ENCODE results near the gene ZNF74. TPM values are rescaled to one million over a fixed set of nuclear protein-coding genes. Genes with fewer than 3 reads are reported as not detected.
"Not testable (repeated sequence)": the region's sequence is repeated elsewhere in the genome, so short reads cannot be mapped to it uniquely, and the experiment has no call there.

ZNF74 gene
- total and polyA plus RNA-seq, 5 experiments from 2014 or later = 6.7 to 14.5 (median 10.7) TPM

GRCh38 chr22:20383538-20383937 lies 10.4 kb upstream of the ZNF74 start:
- no peak overlapping the region for H3K4me3 Mint-ChIP-seq
- no peaks in the 10 kb centered on the region for H3K4me1 Mint-ChIP-seq
- DNase-seq (no peak), ATAC-seq (no peak)
- POLR2A ChIA-PET = interaction anchor here (1.1 kb wide), 1 partner anchor 10 kb away, joined by 4 read pairs; the partner anchor contains the start of gene ZNF74
- no peaks in the 10 kb centered on the region for H3K9me3 Mint-ChIP-seq
- peaks cover 0 to 4% (median 3%) of the 10 kb centered on the region in 5 donors for H3K27me3 Mint-ChIP-seq
- no peaks in the 10 kb centered on the region for H3K36me3 Mint-ChIP-seq
- H3K27ac Mint-ChIP-seq = no peak overlapping the region

DNA sequence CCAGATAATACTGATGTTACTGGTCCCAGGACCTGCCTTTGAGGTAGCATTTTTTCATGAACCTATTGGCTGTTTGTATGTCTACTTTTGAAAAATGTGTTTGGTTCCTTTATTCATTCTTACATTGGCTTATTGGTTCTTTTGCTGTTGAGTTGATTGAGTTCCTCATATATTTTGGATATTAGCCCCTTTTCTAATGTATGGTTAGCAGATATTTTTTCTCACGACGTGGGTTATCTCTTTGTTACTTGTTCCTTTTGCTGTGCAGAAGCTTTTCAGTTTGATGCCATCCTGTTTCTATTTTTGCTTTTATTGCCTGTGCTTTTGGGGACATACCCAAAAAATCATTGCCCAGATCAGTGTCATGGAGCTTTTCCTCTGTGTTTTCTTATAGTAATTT lies 9.8 kb upstream of the ZNF74 start:
- no peaks in the 10 kb centered on the region for H3K4me1 Mint-ChIP-seq
- H3K4me3 Mint-ChIP-seq = no peak overlapping the region
- DNase-seq (no peak), ATAC-seq (no peak)
- H3K36me3 Mint-ChIP-seq = peaks cover 0 to 3% (median 0%) of the 10 kb centered on the region in 3 donors
- POLR2A ChIA-PET = interaction anchor here (1.1 kb wide), 1 partner anchor 9 kb away, joined by 4 read pairs; the partner anchor contains the start of gene ZNF74
- no peak overlapping the region for H3K27ac Mint-ChIP-seq
- H3K9me3 Mint-ChIP-seq = peaks cover 0 to 4% (median 0%) of the 10 kb centered on the region in 9 donors
- peaks cover 0 to 4% (median 3%) of the 10 kb centered on the region in 5 donors for H3K27me3 Mint-ChIP-seq

- DNase-seq (no peak), ATAC-seq (no peak)
- POLR2A ChIA-PET = no interaction called here
- Mint-ChIP-seq H3K36me3 (peaks cover 0 to 3% (median 0%) of the 10 kb centered on the region in 3 donors), H3K27me3 (peaks cover 0 to 4% (median 3%) of the 10 kb centered on the region in 5 donors), H3K27ac (no peak overlapping the region), H3K4me1 (no peaks in the 10 kb centered on the region), H3K4me3 (no peak overlapping the region), H3K9me3 (peaks cover 0 to 4% (median 0%) of the 10 kb centered on the region in 9 donors)
Measured at GRCh38 chr22:20384865-20385264, 9.1 kb upstream of the ZNF74 start.

DNA sequence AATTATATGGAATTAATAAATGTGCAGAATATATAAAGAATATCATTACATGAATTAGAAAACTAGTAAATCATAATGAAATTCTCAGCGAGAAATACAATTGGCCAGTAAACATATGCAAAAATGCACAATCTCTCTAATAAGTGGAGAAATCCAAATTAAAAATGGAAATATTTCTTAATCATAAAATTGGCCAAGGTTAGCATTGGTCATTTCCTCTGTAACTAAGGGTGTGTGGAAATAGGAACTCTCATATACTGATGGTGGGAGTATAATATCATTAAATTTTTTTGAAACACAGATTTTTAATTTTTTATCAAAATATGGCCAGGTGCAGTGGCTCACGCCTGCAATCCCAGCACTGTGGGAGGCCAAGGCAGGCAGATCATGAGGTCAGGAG lies 7.6 kb upstream of the ZNF74 start:
- Mint-ChIP-seq H3K27ac (no peak overlapping the region), H3K27me3 (peaks cover 0 to 4% (median 3%) of the 10 kb centered on the region in 5 donors), H3K9me3 (peaks cover 0 to 4% (median 0%) of the 10 kb centered on the region in 9 donors), H3K36me3 (peaks cover 0 to 3% (median 0%) of the 10 kb centered on the region in 3 donors), H3K4me3 (no peak overlapping the region), H3K4me1 (no peaks in the 10 kb centered on the region)
- DNase-seq (no peak), ATAC-seq (no peak)
- POLR2A ChIA-PET = no interaction called here

GRCh38 chr22:20386972-20387371 lies 7.0 kb upstream of the ZNF74 start:
- Mint-ChIP-seq H3K4me1 (no peaks in the 10 kb centered on the region), H3K27me3 (peaks cover 0 to 4% (median 3%) of the 10 kb centered on the region in 5 donors), H3K9me3 (peaks cover 0 to 4% (median 0%) of the 10 kb centered on the region in 9 donors), H3K4me3 (no peak overlapping the region), H3K27ac (no peak overlapping the region), H3K36me3 (peaks cover 0 to 3% (median 0%) of the 10 kb centered on the region in 3 donors)
- DNase-seq = no peak
- no peak for ATAC-seq
- POLR2A ChIA-PET = no interaction called here

DNA sequence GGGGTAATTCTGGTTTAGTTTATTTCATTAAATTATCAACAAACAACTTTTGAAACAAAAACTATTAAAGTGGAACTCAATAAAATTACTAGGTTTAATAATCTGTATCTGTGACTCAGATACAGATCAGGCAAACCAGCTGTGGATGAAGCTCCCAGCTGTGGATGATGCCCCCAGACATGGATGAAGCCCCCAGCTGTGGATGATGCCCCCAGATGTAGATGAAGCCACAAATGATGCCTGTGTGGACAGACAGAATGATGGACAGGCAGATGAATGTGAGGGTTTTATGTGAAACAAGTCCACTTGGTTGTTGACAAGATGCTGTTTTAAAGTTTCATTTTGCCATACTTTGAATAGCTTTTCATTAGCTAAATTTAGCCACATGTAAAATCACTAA lies 5.8 kb upstream of the ZNF74 start:
- Mint-ChIP-seq H3K27me3 (peaks cover 0 to 4% (median 3%) of the 10 kb centered on the region in 5 donors), H3K36me3 (peaks cover 0 to 3% (median 0%) of the 10 kb centered on the region in 3 donors), H3K4me3 (no peak overlapping the region), H3K4me1 (peaks cover 0 to under 1% (median under 1%) of the 10 kb centered on the region in 4 donors), H3K27ac (no peak overlapping the region), H3K9me3 (peaks cover 0 to 4% (median 0%) of the 10 kb centered on the region in 9 donors)
- ATAC-seq (no peak), DNase-seq (no peak)
- POLR2A ChIA-PET = interaction anchor here (1.0 kb wide), 1 partner anchor 315 kb away, joined by 3 read pairs; no protein-coding TSS in a partner anchor

DNA sequence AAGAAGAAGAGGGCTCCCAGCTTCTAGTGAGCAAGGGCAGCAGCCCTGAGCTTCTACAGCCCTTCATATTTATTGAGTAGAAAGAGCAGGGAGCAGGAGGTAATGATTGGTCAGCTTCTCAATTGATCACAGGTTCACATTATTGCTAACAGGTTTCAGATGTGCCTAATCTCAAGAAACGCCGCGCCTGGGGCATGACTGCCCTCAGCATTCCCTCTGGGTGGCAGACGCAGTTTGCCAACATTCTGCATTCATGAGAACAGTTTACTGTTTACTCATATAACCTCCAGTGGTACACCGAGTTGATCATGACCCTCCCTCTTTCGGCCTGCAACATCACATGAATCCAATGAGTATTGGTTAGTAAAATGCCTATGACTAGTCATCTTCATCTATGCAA lies 4.7 kb upstream of the ZNF74 start:
- Mint-ChIP-seq H3K9me3 (peaks cover 0 to 4% (median 0%) of the 10 kb centered on the region in 9 donors), H3K27me3 (peaks cover 0 to 3% (median under 1%) of the 10 kb centered on the region in 5 donors), H3K27ac (no peak overlapping the region), H3K4me1 (peaks cover 2 to 11% (median 7%) of the 10 kb centered on the region in 4 donors), H3K4me3 (no peak overlapping the region), H3K36me3 (peaks cover 0 to 3% (median 0%) of the 10 kb centered on the region in 3 donors)
- no peak for DNase-seq
- POLR2A ChIA-PET = interaction anchor here (1.0 kb wide), 1 partner anchor 69 kb away, joined by 3 read pairs; the partner anchor contains the start of gene DGCR6L
- no peak for ATAC-seq

- no peak for DNase-seq
- peaks cover 0 to 4% (median 0%) of the 10 kb centered on the region in 9 donors for H3K9me3 Mint-ChIP-seq
- peak overlapping the region in 3 of 10 donors; percentile 15 to 49 (median 32) for H3K27ac Mint-ChIP-seq
- H3K4me1 Mint-ChIP-seq = peaks cover 8 to 22% (median 16%) of the 10 kb centered on the region in 4 donors
- H3K4me3 Mint-ChIP-seq = no peak overlapping the region
- POLR2A ChIA-PET = no interaction called here
- peaks cover 0 to 3% (median 2%) of the 10 kb centered on the region in 3 donors for H3K36me3 Mint-ChIP-seq
- ATAC-seq = no peak
- peaks cover 0 to 3% (median 0%) of the 10 kb centered on the region in 5 donors for H3K27me3 Mint-ChIP-seq
Measured at GRCh38 chr22:20390394-20390907, 3.5 kb upstream of the ZNF74 start.

DNA sequence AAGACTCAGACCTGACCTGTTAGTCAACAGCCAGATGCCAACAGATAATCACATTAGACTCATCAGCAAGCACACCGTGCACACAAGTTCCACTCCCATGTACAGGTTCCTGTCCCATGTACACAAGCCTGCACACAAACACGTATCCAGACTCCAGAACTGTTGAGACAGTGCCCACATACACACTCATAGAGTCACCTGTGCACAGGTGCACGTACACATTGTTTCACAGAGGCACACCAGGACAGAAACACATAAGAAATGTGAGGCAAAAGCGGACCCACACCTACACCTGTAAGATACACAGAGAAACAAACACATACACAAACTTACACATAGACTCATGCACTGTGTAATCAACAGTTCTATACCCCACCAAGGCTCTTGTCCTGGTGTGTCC lies 2.7 kb upstream of the ZNF74 start:
- POLR2A ChIA-PET = no interaction called here
- ATAC-seq (no peak), DNase-seq (no peak)
- Mint-ChIP-seq H3K36me3 (peaks cover 0 to 3% (median 2%) of the 10 kb centered on the region in 3 donors), H3K27ac (peak overlapping the region in 1 of 10 donors; percentile 80), H3K4me1 (peaks cover 15 to 30% (median 24%) of the 10 kb centered on the region in 4 donors), H3K27me3 (no peaks in the 10 kb centered on the region), H3K4me3 (peak overlapping the region in 2 of 10 donors; percentile 24 to 59), H3K9me3 (peaks cover 0 to 4% (median 0%) of the 10 kb centered on the region in 9 donors)

DNA sequence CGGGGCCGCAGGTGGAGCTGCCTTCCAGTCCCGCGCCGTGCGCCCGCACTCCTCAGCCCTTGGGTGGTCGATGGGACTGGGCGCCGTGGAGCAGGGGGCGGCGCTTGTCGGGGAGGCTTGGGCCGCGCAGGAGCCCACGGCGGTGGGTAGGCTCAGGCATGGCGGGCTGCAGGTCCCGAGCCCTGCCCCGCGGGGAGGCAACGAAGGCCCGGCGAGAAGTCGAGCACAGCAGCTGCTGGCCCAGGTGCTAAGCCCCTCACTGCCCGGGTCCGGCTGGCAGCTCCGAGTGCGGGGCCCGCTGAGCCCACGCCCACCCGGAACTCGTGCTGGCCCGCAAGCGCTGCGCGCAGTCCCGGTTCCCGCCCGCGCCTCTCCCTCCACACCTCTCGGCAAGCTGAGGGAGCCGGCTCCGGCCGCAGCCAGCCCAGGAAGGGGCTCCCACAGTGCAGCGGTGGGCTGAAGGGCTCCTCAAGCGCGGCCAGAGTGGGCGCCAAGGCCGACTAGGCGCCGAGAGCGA lies 1.5 kb upstream of the ZNF74 start:
- POLR2A ChIA-PET = interaction anchor here (3.0 to 3.5 kb wide), 2 partner anchors 71 to 73 kb away, joined by 15 to 20 read pairs; partner anchors contain the start of gene DGCR6L
- peaks cover 19 to 38% (median 33%) of the 10 kb centered on the region in 4 donors for H3K4me1 Mint-ChIP-seq
- H3K4me3 Mint-ChIP-seq, H3K36me3 Mint-ChIP-seq, H3K27me3 Mint-ChIP-seq, H3K27ac Mint-ChIP-seq, DNase-seq, ATAC-seq, H3K9me3 Mint-ChIP-seq: not testable (repeated sequence)

DNA sequence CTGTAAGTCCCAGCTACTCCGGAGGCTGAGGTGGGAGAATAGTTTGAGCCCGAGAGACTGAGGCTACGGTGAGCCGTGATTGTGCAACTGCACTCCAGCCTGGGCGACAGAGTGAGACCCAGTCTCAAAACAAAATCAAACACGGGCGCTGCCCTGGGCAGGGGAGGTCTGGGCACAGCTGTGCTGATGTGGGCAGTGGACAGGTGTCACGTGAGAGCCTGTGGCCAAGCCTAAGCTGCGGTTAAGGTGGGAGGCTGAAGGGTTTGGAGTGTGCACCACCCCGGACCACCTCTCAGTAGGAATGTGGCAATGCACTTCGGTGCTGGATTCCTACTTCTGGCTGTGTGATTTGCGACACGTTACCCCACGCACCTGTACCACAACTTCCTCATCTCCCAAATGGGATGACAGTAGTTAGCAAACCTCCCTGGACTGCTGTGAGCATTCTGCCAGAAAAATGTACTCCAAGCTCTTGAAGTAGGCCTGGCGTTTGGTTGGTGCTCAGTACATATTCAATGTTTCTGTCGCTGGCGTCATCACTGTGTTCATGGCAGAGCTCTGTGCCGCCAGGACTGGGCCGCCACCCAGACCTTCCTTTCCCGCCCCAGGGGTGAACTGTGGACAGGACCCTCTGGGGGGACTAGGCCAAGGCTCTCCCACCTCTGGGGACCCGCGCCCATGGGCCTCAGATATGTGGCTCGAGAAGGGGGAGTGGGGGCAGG lies 807 bp upstream of the ZNF74 start:
- Mint-ChIP-seq H3K27me3 (no peaks in the 10 kb centered on the region), H3K9me3 (peaks cover 0 to 4% (median 0%) of the 10 kb centered on the region in 9 donors), H3K27ac (peak overlapping the region; percentile 86 to 99 (median 96)), H3K36me3 (peaks cover 0 to 5% (median 2%) of the 10 kb centered on the region in 3 donors), H3K4me1 (peaks cover 19 to 42% (median 38%) of the 10 kb centered on the region in 4 donors), H3K4me3 (peak overlapping the region; percentile 82 to 93 (median 91))
- DNase-seq (no peak), ATAC-seq (no peak)
- POLR2A ChIA-PET = interaction anchor here (0.7 to 3.5 kb wide), 11 partner anchors 9 to 156 kb away, joined by 3 to 20 read pairs (median 4); partner anchors contain the start of gene DGCR6L

- Mint-ChIP-seq H3K4me1 (peaks cover 24 to 52% (median 50%) of the 10 kb centered on the region in 4 donors), H3K36me3 (peaks cover 0 to 6% (median 6%) of the 10 kb centered on the region in 3 donors), H3K27me3 (no peaks in the 10 kb centered on the region), H3K27ac (peak overlapping the region in 8 of 10 donors; percentile 51 to 86 (median 70)), H3K4me3 (peak overlapping the region; percentile 82 to 93 (median 91)), H3K9me3 (no peaks in the 10 kb centered on the region)
- DNase-seq (no peak), ATAC-seq (no peak)
- POLR2A ChIA-PET = interaction anchor here (0.5 to 3.5 kb wide), 5 partner anchors 15 to 110 kb away, joined by 3 to 20 read pairs (median 3); partner anchors contain the start of gene DGCR6L
Measured at GRCh38 chr22:20395181-20395906, 1.4 kb downstream of the ZNF74 start.
